GM12801 (cell line): ENCODE results near the gene RSU1.

Source experiments
- TF ChIP-seq, protein P1 (sequence below): IDR thresholded peaks from one replicate; pipeline ENCODE4 v1.5.1; 2011; ENCODE audit warnings: control low read depth; ENCODE audit not compliant: insufficient read length; ENCODE audit errors: extremely low read depth

Gene RSU1

DNA sequence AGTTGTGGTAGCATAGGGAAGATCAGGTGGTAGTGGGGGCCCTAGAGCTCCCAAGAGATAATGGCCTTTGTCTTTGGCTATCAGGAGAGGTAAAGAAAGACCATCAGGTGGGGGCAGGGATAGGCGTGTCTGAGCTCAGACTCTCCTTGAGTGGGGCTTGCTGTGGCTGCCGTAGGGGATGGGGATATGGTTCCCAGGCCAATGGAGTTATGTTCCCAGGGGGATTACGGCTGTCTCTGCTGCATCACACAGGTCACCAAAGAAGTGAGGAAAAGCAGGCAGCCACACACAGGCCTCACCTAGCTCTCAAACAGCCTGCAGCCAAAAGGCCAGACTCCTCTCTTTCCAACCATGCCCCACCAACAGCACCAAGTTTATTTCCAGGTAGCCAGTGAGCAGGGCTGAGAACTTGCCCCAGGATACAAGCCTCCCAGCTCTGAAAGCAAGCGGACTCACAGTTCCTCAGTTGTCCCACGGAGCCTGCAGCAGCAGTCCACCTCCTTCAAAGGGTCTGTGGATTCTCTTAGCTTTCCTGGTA lies 257.9 kb downstream of the RSU1 start:
- TF ChIP-seq, protein P1, sequence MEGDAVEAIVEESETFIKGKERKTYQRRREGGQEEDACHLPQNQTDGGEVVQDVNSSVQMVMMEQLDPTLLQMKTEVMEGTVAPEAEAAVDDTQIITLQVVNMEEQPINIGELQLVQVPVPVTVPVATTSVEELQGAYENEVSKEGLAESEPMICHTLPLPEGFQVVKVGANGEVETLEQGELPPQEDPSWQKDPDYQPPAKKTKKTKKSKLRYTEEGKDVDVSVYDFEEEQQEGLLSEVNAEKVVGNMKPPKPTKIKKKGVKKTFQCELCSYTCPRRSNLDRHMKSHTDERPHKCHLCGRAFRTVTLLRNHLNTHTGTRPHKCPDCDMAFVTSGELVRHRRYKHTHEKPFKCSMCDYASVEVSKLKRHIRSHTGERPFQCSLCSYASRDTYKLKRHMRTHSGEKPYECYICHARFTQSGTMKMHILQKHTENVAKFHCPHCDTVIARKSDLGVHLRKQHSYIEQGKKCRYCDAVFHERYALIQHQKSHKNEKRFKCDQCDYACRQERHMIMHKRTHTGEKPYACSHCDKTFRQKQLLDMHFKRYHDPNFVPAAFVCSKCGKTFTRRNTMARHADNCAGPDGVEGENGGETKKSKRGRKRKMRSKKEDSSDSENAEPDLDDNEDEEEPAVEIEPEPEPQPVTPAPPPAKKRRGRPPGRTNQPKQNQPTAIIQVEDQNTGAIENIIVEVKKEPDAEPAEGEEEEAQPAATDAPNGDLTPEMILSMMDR = no peak

DNA sequence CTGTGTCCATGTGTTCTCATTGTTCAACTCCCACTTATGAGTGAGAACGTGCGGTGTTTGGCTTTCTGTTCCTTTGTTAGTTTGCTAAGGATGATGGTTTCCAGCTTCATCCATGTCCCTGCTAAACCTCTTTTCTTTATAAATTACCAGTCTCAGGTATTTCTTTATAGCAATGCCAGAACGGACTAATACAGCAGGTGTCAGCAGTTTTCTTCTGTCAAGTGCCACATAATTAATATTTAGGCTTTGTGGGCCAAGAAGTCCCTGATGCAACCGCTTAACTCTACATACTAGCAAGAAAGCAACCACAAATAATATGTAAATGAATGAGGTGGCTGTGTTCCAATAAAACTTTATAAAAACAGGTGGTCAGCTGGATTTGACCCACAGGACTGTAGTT lies 269.3 kb downstream of the RSU1 start:
- TF ChIP-seq, protein P1 = no peak

- TF ChIP-seq, protein P1 = no peak
Measured at GRCh38 chr10:16545116-16545736, 272.0 kb downstream of the RSU1 start.

GRCh38 chr10:16544591-16544990 lies 272.6 kb downstream of the RSU1 start:
- TF ChIP-seq, protein P1 = no peak

GRCh38 chr10:16544099-16544498 lies 273.1 kb downstream of the RSU1 start:
- TF ChIP-seq, protein P1 = no peak
